ENCODE data around the gene PRSS33.
A peak's percentile ranks its signal among the peaks of the same experiment; 100 is the strongest.

PRSS33 gene

DNA sequence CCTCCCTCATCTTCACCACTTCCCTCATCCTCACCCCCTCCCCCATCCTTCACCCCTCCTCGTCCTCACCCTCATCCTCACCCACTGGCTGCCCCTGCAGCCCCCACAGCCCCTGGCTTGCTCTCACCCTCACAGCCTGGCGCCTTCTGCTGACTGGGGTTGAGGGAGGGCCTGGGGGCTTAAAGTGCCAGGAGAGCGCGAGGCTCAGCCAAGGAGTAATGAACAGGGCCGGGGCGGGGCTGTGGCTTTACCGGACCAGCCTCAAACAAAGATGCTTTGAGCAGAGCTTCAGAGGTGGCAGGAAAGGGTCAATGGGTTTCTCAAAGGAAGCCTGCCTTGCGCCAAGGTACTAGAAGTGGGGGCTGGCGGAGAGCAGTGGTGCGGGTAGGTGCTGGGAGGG, at the start of gene PRSS33:
TSS of gene PRSS33 (minus strand) at position 155 of the 400 bp plus-strand sequence. CDS start 1,013 bp downstream, outside the sequence.
- no peaks in the 10 kb centered on the region for H3K9me3 ChIP-seq (ENCODE audit: control insufficient read depth in 2 of 2, low read length in 2 of 2)
- H3K27me3 ChIP-seq (ENCODE audit: control insufficient read depth in 2 of 2, insufficient read depth in 2 of 2, low read length in 2 of 2): peaks cover 17 to 20% of the 10 kb centered on the region in 2 donors
- H3K4me1 ChIP-seq (ENCODE audit: control insufficient read depth in 2 of 2, insufficient read depth in 2 of 2, low read length in 2 of 2): peaks cover 5 to 11% of the 10 kb centered on the region in 2 donors
- H3K36me3 ChIP-seq (ENCODE audit: control insufficient read depth in 2 of 2, insufficient read depth in 2 of 2, low read length in 2 of 2): no peaks in the 10 kb centered on the region
- no peak within 1 kb of the TSS for H3K9ac ChIP-seq (ENCODE audit: low read depth in 1 of 2, low read length in 2 of 2)
- no peak within 1 kb of the TSS for H3K27ac ChIP-seq (ENCODE audit: low read depth in 2 of 2, low read length in 2 of 2)
- H3K4me3 ChIP-seq (ENCODE audit: low read length in 2 of 2): no peak within 1 kb of the TSS

- H3K9me3 ChIP-seq (ENCODE audit: control insufficient read depth in 2 of 2, low read length in 2 of 2): no peaks in the 10 kb centered on the region
- H3K4me3 ChIP-seq (ENCODE audit: low read length in 2 of 2): no peak overlapping the region
- H3K4me1 ChIP-seq (ENCODE audit: control insufficient read depth in 2 of 2, insufficient read depth in 2 of 2, low read length in 2 of 2): peaks cover 1 to 11% of the 10 kb centered on the region in 2 donors
- no peaks in the 10 kb centered on the region for H3K36me3 ChIP-seq (ENCODE audit: control insufficient read depth in 2 of 2, insufficient read depth in 2 of 2, low read length in 2 of 2)
- no peak overlapping the region for H3K9ac ChIP-seq (ENCODE audit: low read depth in 1 of 2, low read length in 2 of 2)
- H3K27me3 ChIP-seq (ENCODE audit: control insufficient read depth in 2 of 2, insufficient read depth in 2 of 2, low read length in 2 of 2): no peaks in the 10 kb centered on the region
- no peak overlapping the region for H3K27ac ChIP-seq (ENCODE audit: low read depth in 2 of 2, low read length in 2 of 2)
Measured at GRCh38 chr16:2836646-2837508, 49.5 kb upstream of the PRSS33 start.

- H3K4me3 ChIP-seq (ENCODE audit: low read length in 2 of 2): no peak overlapping the region
- H3K4me1 ChIP-seq (ENCODE audit: control insufficient read depth in 2 of 2, insufficient read depth in 2 of 2, low read length in 2 of 2): peaks cover 0 to 13% of the 10 kb centered on the region in 2 donors
- peak overlapping the region in 1 of 2 donors; percentile 2 for H3K27ac ChIP-seq (ENCODE audit: low read depth in 2 of 2, low read length in 2 of 2)
- H3K9me3 ChIP-seq (ENCODE audit: control insufficient read depth in 2 of 2, low read length in 2 of 2): no peaks in the 10 kb centered on the region
- H3K36me3 ChIP-seq (ENCODE audit: control insufficient read depth in 2 of 2, insufficient read depth in 2 of 2, low read length in 2 of 2): no peaks in the 10 kb centered on the region
- H3K9ac ChIP-seq (ENCODE audit: low read depth in 1 of 2, low read length in 2 of 2): no peak overlapping the region
- H3K27me3 ChIP-seq (ENCODE audit: control insufficient read depth in 2 of 2, insufficient read depth in 2 of 2, low read length in 2 of 2): no peaks in the 10 kb centered on the region
Measured at GRCh38 chr16:2835638-2836493, 48.5 kb upstream of the PRSS33 start.

DNA sequence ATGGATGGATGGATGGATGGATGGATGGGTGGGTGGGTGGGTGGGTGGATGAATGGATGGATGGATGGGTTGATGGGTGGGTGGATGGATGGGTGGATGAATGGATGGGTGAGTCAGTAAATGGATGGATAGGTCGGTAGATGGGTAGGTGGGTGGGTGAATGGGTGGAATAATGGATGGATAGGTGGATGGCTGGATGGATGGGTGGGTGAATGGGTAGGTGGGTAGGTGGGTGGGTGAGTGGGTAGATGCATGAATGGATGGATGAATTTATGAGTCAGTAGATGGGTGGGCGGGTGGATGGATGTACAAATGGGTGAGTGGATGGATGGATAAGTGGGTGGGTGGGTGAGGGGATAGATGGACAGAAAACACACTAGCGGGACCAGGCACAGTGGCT, 47.6 kb upstream of the PRSS33 start:
- peaks cover 4 to 19% of the 10 kb centered on the region in 2 donors for H3K4me1 ChIP-seq (ENCODE audit: control insufficient read depth in 2 of 2, insufficient read depth in 2 of 2, low read length in 2 of 2)
- no peaks in the 10 kb centered on the region for H3K36me3 ChIP-seq (ENCODE audit: control insufficient read depth in 2 of 2, insufficient read depth in 2 of 2, low read length in 2 of 2)
- no peak overlapping the region for H3K27ac ChIP-seq (ENCODE audit: low read depth in 2 of 2, low read length in 2 of 2)
- no peaks in the 10 kb centered on the region for H3K9me3 ChIP-seq (ENCODE audit: control insufficient read depth in 2 of 2, low read length in 2 of 2)
- H3K27me3 ChIP-seq (ENCODE audit: control insufficient read depth in 2 of 2, insufficient read depth in 2 of 2, low read length in 2 of 2): no peaks in the 10 kb centered on the region
- no peak overlapping the region for H3K9ac ChIP-seq (ENCODE audit: low read depth in 1 of 2, low read length in 2 of 2)
- no peak overlapping the region for H3K4me3 ChIP-seq (ENCODE audit: low read length in 2 of 2)

DNA sequence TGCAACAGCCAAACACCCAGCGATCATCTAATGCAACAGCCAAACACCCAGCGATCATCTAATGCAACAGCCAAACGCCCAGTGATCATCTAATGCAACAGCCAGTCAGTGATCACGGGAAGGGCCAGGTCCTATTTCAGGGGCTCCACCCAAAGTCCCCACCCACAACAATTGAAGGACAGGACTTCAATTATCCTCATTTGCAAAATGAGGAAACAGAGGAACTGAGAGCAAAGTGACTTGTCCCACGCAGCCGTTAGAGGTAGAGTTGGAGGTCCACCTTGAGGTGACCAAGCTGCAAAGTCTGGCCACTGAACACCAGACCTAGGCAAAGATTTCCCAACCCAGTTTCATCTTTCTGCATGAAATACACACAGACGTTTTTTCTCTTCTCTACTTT, 46.4 kb upstream of the PRSS33 start:
- no peak overlapping the region for H3K27ac ChIP-seq (ENCODE audit: low read depth in 2 of 2, low read length in 2 of 2)
- H3K9me3 ChIP-seq (ENCODE audit: control insufficient read depth in 2 of 2, low read length in 2 of 2): no peaks in the 10 kb centered on the region
- no peaks in the 10 kb centered on the region for H3K27me3 ChIP-seq (ENCODE audit: control insufficient read depth in 2 of 2, insufficient read depth in 2 of 2, low read length in 2 of 2)
- no peak overlapping the region for H3K4me3 ChIP-seq (ENCODE audit: low read length in 2 of 2)
- no peaks in the 10 kb centered on the region for H3K36me3 ChIP-seq (ENCODE audit: control insufficient read depth in 2 of 2, insufficient read depth in 2 of 2, low read length in 2 of 2)
- peaks cover 8 to 27% of the 10 kb centered on the region in 2 donors for H3K4me1 ChIP-seq (ENCODE audit: control insufficient read depth in 2 of 2, insufficient read depth in 2 of 2, low read length in 2 of 2)
- no peak overlapping the region for H3K9ac ChIP-seq (ENCODE audit: low read depth in 1 of 2, low read length in 2 of 2)

GRCh38 chr16:2831203-2831602, 43.8 kb upstream of the PRSS33 start:
- no peaks in the 10 kb centered on the region for H3K36me3 ChIP-seq (ENCODE audit: control insufficient read depth in 2 of 2, insufficient read depth in 2 of 2, low read length in 2 of 2)
- no peaks in the 10 kb centered on the region for H3K27me3 ChIP-seq (ENCODE audit: control insufficient read depth in 2 of 2, insufficient read depth in 2 of 2, low read length in 2 of 2)
- no peaks in the 10 kb centered on the region for H3K9me3 ChIP-seq (ENCODE audit: control insufficient read depth in 2 of 2, low read length in 2 of 2)
- no peak overlapping the region for H3K4me3 ChIP-seq (ENCODE audit: low read length in 2 of 2)
- peaks cover 8 to 26% of the 10 kb centered on the region in 2 donors for H3K4me1 ChIP-seq (ENCODE audit: control insufficient read depth in 2 of 2, insufficient read depth in 2 of 2, low read length in 2 of 2)
- H3K27ac ChIP-seq (ENCODE audit: low read depth in 2 of 2, low read length in 2 of 2): no peak overlapping the region
- H3K9ac ChIP-seq (ENCODE audit: low read depth in 1 of 2, low read length in 2 of 2): no peak overlapping the region

- peak overlapping the region; percentile 61 to 91 for H3K27ac ChIP-seq (ENCODE audit: low read depth in 2 of 2, low read length in 2 of 2)
- peaks cover 8 to 17% of the 10 kb centered on the region in 2 donors for H3K4me1 ChIP-seq (ENCODE audit: control insufficient read depth in 2 of 2, insufficient read depth in 2 of 2, low read length in 2 of 2)
- no peaks in the 10 kb centered on the region for H3K36me3 ChIP-seq (ENCODE audit: control insufficient read depth in 2 of 2, insufficient read depth in 2 of 2, low read length in 2 of 2)
- peak overlapping the region; percentile 17 to 50 for H3K4me3 ChIP-seq (ENCODE audit: low read length in 2 of 2)
- H3K27me3 ChIP-seq (ENCODE audit: control insufficient read depth in 2 of 2, insufficient read depth in 2 of 2, low read length in 2 of 2): no peaks in the 10 kb centered on the region
- no peaks in the 10 kb centered on the region for H3K9me3 ChIP-seq (ENCODE audit: control insufficient read depth in 2 of 2, low read length in 2 of 2)
- H3K9ac ChIP-seq (ENCODE audit: low read depth in 1 of 2, low read length in 2 of 2): peak overlapping the region; percentile 41 to 65
Measured at GRCh38 chr16:2830355-2830695, 43.0 kb upstream of the PRSS33 start.

DNA sequence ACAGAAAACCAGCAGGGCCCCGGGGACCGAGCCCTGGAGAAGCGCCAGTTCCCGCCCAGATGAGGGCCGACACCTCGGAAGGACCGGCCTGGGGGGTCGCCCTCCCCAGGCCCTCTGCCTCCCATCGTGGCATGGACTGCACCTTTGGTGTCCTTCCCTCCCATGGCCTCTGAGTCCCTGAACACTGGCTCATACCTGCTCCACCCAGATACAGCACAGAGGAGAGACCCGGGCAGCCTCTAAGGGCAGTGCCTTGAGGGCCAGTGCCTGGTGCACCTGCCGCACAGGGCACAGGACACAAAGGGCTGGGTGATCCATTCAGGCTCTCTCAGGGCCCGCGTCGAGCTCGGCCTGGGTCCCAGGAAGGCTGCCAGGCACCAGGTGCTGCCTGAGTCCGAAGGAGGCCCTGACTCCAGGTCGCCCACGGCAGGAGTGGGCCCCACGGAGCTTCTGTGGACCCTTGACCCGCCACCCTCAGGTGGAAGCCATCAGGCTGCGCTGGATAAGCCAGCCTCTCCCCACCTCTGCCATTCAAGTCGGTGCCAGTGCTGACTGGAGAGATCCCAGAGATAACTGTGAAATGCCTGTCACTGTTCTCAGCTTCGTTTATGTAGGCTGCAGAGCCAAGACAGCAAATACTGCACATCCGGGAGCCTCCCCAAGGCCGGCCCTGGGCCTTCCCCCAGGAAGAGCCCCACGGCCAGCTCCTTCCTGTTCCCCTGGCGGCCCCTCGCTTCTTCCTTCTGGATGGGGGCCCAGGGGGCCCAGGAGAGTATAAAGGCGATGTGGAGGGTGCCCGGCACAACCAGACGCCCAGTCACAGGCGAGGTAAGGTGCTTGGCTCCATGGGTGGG, 42.4 kb upstream of the PRSS33 start, which contains the start of gene ZG16B:
TSS of gene ZG16B (plus strand) at position 803 of the 854 bp plus-strand sequence. CDS start 139 bp downstream, outside the sequence.
- Histone ChIP-seq H3K9ac (ENCODE audit: low read depth in 1 of 2, low read length in 2 of 2) (peak within 1 kb of the TSS; percentile 41 to 65), H3K36me3 (ENCODE audit: control insufficient read depth in 2 of 2, insufficient read depth in 2 of 2, low read length in 2 of 2) (no peaks in the 10 kb centered on the region), H3K4me3 (ENCODE audit: low read length in 2 of 2) (peak within 1 kb of the TSS; percentile 25 to 50), H3K27ac (ENCODE audit: low read depth in 2 of 2, low read length in 2 of 2) (peak within 1 kb of the TSS; percentile 61 to 91), H3K9me3 (ENCODE audit: control insufficient read depth in 2 of 2, low read length in 2 of 2) (no peaks in the 10 kb centered on the region), H3K27me3 (ENCODE audit: control insufficient read depth in 2 of 2, insufficient read depth in 2 of 2, low read length in 2 of 2) (no peaks in the 10 kb centered on the region), H3K4me1 (ENCODE audit: control insufficient read depth in 2 of 2, insufficient read depth in 2 of 2, low read length in 2 of 2) (peaks cover 8 to 16% of the 10 kb centered on the region in 2 donors)

DNA sequence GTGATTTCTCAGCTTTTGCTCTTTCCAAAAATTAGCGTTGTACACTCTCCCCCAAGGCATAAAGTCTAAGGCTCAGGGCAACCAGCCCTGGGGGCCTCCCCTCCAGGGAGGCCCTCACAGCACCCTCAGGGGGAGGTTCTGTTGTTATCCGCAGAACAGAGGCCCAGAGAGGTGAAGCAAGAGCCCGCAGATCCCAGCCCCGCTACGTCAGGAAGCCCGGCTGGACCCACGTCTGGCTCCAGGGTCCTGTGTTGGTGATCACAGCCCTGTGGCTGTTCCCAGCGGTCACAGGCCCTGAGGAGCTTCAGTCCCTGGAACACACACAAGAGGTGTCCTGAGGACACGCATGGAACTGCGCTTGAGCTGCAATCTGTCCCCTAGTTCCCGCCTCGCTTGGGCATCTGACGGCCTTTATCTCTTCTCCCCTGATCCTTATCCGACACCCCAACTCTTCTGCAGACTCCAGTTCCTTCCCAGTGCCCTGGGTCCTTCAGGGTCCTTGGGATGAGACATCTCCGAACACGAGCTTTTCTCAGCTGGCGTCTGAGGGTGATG, 41.6 kb upstream of the PRSS33 start:
- H3K27me3 ChIP-seq (ENCODE audit: control insufficient read depth in 2 of 2, insufficient read depth in 2 of 2, low read length in 2 of 2): no peaks in the 10 kb centered on the region
- peak overlapping the region; percentile 61 to 91 for H3K27ac ChIP-seq (ENCODE audit: low read depth in 2 of 2, low read length in 2 of 2)
- H3K36me3 ChIP-seq (ENCODE audit: control insufficient read depth in 2 of 2, insufficient read depth in 2 of 2, low read length in 2 of 2): no peaks in the 10 kb centered on the region
- peaks cover 8 to 16% of the 10 kb centered on the region in 2 donors for H3K4me1 ChIP-seq (ENCODE audit: control insufficient read depth in 2 of 2, insufficient read depth in 2 of 2, low read length in 2 of 2)
- no peaks in the 10 kb centered on the region for H3K9me3 ChIP-seq (ENCODE audit: control insufficient read depth in 2 of 2, low read length in 2 of 2)
- no peak overlapping the region for H3K9ac ChIP-seq (ENCODE audit: low read depth in 1 of 2, low read length in 2 of 2)
- H3K4me3 ChIP-seq (ENCODE audit: low read length in 2 of 2): no peak overlapping the region

Measured in mucosa of rectum (tissue), 2 donors.